H1 (cell line): ENCODE data around the gene ATP8B3. TPM values are rescaled to one million over a fixed set of nuclear protein-coding genes. Genes with fewer than 3 reads are reported as not detected.

Experiments
- SIN3A ChIP-seq, 2 experiments: IDR thresholded peaks in 1 of 2; conservative IDR thresholded peaks in 1 of 2; 2 replicates each; pipeline ENCODE4 v1.6.1; 2011 to 2012; ENCODE audit warnings: low read length in 2 of 2, improper control_type of control experiment in 1 of 2, low read depth in 1 of 2, mild to moderate bottlenecking in 1 of 2
- polyA plus RNA-seq, 7 experiments: library from polyadenylated mRNA; depleted of rRNA in 3 of 7; stranded (reverse) in 5 of 7; unstranded in 2 of 7; fragments of >200 nt in 5 of 7; fragments of 200-250 nt in 2 of 7; gene quantifications; 1 replicate in 5 of 7; 2 replicates in 1 of 7; 4 replicates in 1 of 7; pipeline versions ENCODE4 v1.2.1 to v1.2.3, GENCODE V29; 2011 to 2013; ENCODE audit warnings: missing spikeins in 2 of 7, mixed read lengths in 2 of 7
- total RNA-seq: library from RNA; stranded (reverse); fragmentation: NEBNext Ultra II Directional; extraction: Animal tissue kit (Norgen Biotek cat#: 25700); gene quantifications from 2 replicates; pipeline ENCODE4 v1.2.1, GENCODE V29; 2021
- TF ChIP-seq, protein P1 (sequence below): IDR thresholded peaks from 2 replicates; pipeline ENCODE4 v1.6.1; 2012; ENCODE audit warnings: inconsistent platforms

The ATP8B3 gene
- total and polyA plus RNA-seq, 2 of the 8 experiments (the other 6 are each of a cell fraction or from before 2014, with no cell fraction given): 4.1 to 9.3 TPM

DNA sequence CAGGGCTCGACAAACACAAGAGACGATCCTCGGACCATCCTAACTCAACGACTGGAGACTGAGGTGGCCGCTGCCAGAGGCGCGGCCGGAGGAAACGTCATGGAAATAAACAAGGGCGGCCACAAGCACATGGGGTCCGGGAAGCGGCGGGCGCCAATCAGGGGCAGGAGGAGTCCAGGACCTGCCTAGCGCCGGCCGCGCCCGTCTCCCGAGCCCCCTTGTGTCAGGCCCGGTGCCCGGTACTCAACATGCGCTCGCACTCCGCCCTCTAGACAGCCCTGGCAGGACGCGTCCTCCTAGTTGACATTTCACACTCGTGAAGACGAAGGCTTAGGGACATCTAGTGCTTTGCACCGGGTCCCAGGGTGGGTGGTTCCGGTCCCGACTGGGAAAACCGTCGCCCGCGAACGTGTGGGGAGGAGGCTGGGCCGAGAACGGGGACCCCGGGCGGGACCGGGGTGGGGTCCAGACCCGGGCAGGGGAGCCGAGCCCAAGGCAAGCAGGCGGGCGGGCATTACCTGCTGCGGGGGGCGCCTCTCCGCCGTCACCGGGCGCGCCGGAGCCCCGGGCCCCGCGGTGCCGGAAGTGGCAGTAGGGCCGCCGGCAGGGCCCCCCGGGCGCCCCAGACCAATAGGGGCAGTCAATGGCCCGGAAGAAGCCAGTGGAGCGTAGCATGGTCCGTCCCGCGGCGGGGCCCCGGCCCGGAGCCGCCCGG, 35.8 kb upstream of the ATP8B3 start (continued):
- peak; percentile 37 to 82; a peak in 2 of 4 replicates for TF ChIP-seq SIN3A (conservative IDR thresholded peaks at IDR 0.05 in 1 of 2, IDR thresholded peaks at IDR 0.05 in 1 of 2; ENCODE audit: low read depth in 1 of 2, low read length in 2 of 2)
- TF ChIP-seq, protein P1, sequence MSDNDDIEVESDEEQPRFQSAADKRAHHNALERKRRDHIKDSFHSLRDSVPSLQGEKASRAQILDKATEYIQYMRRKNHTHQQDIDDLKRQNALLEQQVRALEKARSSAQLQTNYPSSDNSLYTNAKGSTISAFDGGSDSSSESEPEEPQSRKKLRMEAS: peak; percentile 53
